GM12874 (cell line): Measurements from ENCODE around the gene BST1.
A peak's percentile ranks its signal among the peaks of the same experiment; 100 is the strongest.

Experiments used
- CTCF ChIP-seq: IDR thresholded peaks from 2 replicates; pipeline ENCODE4 v1.5.1; 2011; ENCODE audit warnings: low read depth, mild to moderate bottlenecking, control low read depth, low read length, moderate library complexity; ENCODE audit not compliant: insufficient read depth

The BST1 gene

GRCh38 chr4:15719506-15719905, 16.6 kb downstream of the BST1 start:
- TF ChIP-seq CTCF, result no peak

- no peak for TF ChIP-seq CTCF
Observed at GRCh38 chr4:15720851-15721250, 18.0 kb downstream of the BST1 start.

- no peak for TF ChIP-seq CTCF
Observed at GRCh38 chr4:15725608-15726007, 22.7 kb downstream of the BST1 start.

GRCh38 chr4:15729910-15730533, 27.2 kb downstream of the BST1 start:
- peak; percentile 57; the same call in 1 of the 2 replicates for TF ChIP-seq CTCF

DNA sequence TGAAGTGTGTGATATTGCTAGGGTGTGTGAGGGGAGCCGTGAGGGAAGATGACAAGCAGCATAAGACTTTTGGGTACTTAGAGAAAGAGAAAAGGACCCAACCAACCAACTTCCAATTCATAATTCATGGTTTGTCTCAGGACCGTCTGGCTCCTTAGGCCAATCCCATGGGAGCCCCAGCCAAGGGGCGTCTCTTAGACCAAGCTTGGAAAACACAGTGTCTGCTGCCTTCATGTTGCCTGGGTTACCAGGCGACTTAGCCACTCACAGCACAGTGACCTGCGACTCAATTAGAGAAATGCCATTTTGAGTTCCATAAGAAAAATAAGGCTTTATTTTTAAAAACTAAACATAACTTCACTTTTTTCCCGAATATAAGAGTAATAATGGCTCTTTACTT, 32.7 kb downstream of the BST1 start:
- TF ChIP-seq CTCF, result no peak

GRCh38 chr4:15736514-15737050, 33.7 kb downstream of the BST1 start:
- no peak for TF ChIP-seq CTCF

DNA sequence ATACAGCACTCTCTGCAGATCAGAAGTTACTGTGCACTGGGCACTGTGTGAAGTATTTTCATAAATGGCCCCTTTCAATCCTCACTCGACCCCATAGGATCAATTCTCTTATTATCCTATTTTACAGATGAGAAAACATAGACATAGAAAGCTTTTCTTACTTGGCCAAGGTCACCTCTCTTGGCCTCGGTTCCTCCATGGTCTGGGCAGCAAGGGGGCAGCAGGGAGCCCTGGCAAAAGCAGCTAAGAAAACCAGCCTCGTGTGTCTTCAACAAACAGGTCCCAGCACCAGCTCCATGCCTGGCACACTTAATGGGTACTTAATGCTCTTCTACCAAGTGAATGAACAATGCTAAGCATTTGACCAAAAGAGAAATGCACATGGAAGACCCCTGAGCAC, 34.4 kb downstream of the BST1 start:
- TF ChIP-seq CTCF, result 0 out of 2 replicates have a peak, but pooled peaks have one; percentile 12
